Type B pancreatic cell (in vitro differentiated cells): Measurements from ENCODE around the gene MRPL42. TPM values are rescaled to one million over a fixed set of nuclear protein-coding genes. Genes with fewer than 3 reads are reported as not detected.
A peak's percentile ranks its signal among the peaks of the same experiment; 100 is the strongest.

Experiments
- DNase-seq: peaks from one replicate; pipeline ENCODE4 v3.0.0; 2021; ENCODE audit warnings: mixed read lengths; ENCODE audit not compliant: unreplicated experiment; ENCODE audit errors: extremely low spot score
- H3K27ac Mint-ChIP-seq: 2 replicates; pipeline ENCODE4 v1.8.0; 2021; ENCODE audit warnings: mild to moderate bottlenecking, mixed read lengths
- H3K27me3 Mint-ChIP-seq: 2 replicates; pipeline ENCODE4 v1.8.0; 2021; ENCODE audit warnings: mixed read lengths
- H3K36me3 Mint-ChIP-seq: 2 replicates; pipeline ENCODE4 v1.8.0; 2021; ENCODE audit warnings: mixed read lengths
- H3K4me1 Mint-ChIP-seq: one replicate; pipeline ENCODE4 v1.8.0; 2021; ENCODE audit warnings: mixed read lengths; ENCODE audit not compliant: unreplicated experiment
- H3K4me3 Mint-ChIP-seq: 2 replicates; pipeline ENCODE4 v1.8.0; 2021; ENCODE audit warnings: mild to moderate bottlenecking, mixed read lengths
- H3K9me3 Mint-ChIP-seq: 2 replicates; pipeline ENCODE4 v1.8.0; 2021; ENCODE audit warnings: mixed read lengths
- total RNA-seq: library from RNA; stranded (reverse); gene quantifications from 2 replicates; pipeline ENCODE4 v1.2.1, GENCODE V29; 2021; ENCODE audit warnings: low replicate concordance
- TF ChIP-seq, protein P1 (sequence below): fragments of 200-600 bp; sonication (generic); conservative IDR thresholded peaks from 2 replicates; pipeline ENCODE4 v1.5.0; 2021; ENCODE audit warnings: antibody characterized with exemption, mild to moderate bottlenecking

Gene MRPL42
- total RNA-seq, 1 donor from 2014 or later, result 84.7 TPM

DNA sequence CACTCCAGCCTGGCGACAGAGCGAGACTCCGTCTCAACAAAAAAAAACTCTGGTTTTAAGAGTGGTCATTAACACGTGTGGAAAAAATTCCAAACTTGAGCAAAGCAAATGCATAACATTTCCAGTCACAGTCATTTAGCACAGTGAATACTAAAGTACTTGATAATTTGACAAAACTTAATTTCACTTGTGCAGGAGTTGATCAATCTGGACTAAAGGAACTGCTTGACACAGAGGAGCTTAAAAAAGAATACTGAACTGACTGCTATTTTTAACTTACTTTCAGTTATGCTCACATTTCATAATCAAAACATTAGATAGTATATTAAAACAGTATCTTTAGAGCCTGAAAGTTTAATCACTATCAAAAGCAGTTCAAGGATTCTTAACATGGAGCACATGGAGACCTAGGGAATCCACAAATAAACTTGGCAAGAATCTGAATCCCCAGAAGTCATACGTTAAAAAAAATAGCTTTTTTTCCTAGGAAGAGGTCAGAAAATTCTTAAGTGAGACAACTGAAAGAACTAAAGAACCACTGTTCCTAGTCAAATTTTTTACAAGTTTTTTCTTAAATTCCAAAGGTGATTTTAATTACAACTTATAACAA lies 33.0 kb upstream of the MRPL42 start:
- peaks cover 6% of the 10 kb centered on the region for H3K36me3 Mint-ChIP-seq
- TF ChIP-seq, protein P1, sequence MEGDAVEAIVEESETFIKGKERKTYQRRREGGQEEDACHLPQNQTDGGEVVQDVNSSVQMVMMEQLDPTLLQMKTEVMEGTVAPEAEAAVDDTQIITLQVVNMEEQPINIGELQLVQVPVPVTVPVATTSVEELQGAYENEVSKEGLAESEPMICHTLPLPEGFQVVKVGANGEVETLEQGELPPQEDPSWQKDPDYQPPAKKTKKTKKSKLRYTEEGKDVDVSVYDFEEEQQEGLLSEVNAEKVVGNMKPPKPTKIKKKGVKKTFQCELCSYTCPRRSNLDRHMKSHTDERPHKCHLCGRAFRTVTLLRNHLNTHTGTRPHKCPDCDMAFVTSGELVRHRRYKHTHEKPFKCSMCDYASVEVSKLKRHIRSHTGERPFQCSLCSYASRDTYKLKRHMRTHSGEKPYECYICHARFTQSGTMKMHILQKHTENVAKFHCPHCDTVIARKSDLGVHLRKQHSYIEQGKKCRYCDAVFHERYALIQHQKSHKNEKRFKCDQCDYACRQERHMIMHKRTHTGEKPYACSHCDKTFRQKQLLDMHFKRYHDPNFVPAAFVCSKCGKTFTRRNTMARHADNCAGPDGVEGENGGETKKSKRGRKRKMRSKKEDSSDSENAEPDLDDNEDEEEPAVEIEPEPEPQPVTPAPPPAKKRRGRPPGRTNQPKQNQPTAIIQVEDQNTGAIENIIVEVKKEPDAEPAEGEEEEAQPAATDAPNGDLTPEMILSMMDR, result no peak
- H3K4me3 Mint-ChIP-seq, result no peak overlapping the region
- H3K27me3 Mint-ChIP-seq, result no peaks in the 10 kb centered on the region
- no peak overlapping the region for H3K27ac Mint-ChIP-seq
- peaks cover 38% of the 10 kb centered on the region for H3K4me1 Mint-ChIP-seq
- no peaks in the 10 kb centered on the region for H3K9me3 Mint-ChIP-seq
- no peak for DNase-seq

- H3K36me3 Mint-ChIP-seq, result no peaks in the 10 kb centered on the region
- H3K4me1 Mint-ChIP-seq, result peaks cover 42% of the 10 kb centered on the region
- no peak for DNase-seq
- peak overlapping the region; percentile 84 for H3K4me3 Mint-ChIP-seq
- no peaks in the 10 kb centered on the region for H3K9me3 Mint-ChIP-seq
- TF ChIP-seq, protein P1, result no peak
- no peaks in the 10 kb centered on the region for H3K27me3 Mint-ChIP-seq
- H3K27ac Mint-ChIP-seq, result peak overlapping the region; percentile 5
These were observed 28.9 kb upstream of the MRPL42 start for GRCh38 chr12:93438266-93439050.

GRCh38 chr12:93440043-93440835 lies 27.1 kb upstream of the MRPL42 start:
- Mint-ChIP-seq H3K9me3 (no peaks in the 10 kb centered on the region), H3K36me3 (no peaks in the 10 kb centered on the region), H3K27ac (peak overlapping the region; percentile 91), H3K4me1 (peaks cover 40% of the 10 kb centered on the region), H3K27me3 (no peaks in the 10 kb centered on the region), H3K4me3 (peak overlapping the region; percentile 92)
- TF ChIP-seq, protein P1, result no peak
- DNase-seq, result no peak

- DNase-seq, result peak; percentile 67
- H3K36me3 Mint-ChIP-seq, result no peaks in the 10 kb centered on the region
- H3K4me1 Mint-ChIP-seq, result peaks cover 40% of the 10 kb centered on the region
- peak overlapping the region; percentile 92 for H3K4me3 Mint-ChIP-seq
- no peaks in the 10 kb centered on the region for H3K9me3 Mint-ChIP-seq
- H3K27me3 Mint-ChIP-seq, result no peaks in the 10 kb centered on the region
- TF ChIP-seq, protein P1, result no peak
- H3K27ac Mint-ChIP-seq, result peak overlapping the region; percentile 91
These were observed 26.2 kb upstream of the MRPL42 start for GRCh38 chr12:93441081-93441616.

DNA sequence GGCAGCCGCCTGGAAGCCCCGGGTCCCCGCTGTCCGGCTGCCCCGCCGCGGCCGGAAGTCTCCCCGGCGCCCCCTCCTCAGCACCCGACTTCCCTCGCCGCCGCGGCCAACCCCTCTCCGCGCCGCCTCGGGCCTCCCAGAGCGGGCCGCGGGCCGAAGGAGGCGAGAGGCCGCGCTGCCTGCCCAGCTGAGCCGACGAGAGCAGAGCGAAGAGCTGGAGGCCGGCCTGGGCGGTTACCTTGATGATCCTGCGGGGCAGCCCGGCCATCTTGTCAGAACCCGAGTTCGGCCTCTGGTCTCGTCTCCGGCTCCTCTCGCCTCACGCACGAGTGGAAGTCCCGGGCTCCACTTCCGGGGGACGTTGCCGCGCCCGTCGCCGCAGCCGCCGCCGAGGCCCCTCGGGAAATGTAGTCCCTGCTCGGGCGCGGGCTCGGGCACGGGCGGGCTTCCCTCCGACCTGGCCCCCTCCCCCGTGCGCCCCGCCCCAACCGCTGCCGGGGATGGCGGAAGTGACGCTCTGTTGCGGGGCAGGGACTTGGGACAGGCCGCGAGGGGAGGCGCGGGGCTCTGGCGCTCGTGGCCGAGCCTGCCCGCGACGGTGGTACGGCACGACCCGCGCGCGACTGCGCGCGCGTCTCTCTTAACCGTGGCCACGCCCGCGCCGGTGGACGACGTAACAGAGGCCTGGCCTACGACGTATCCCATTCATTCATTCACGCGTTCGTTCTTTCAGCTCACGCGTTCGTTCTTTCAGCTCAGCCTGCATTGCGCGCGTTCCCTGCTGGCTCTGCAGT lies 25.5 kb upstream of the MRPL42 start, which contains the start of gene UBE2N:
Gene UBE2N, minus strand, starts transcription at position 331 of the 794 bp plus-strand sequence. Its CDS starts 63 bp downstream, at position 268.
- no peaks in the 10 kb centered on the region for H3K9me3 Mint-ChIP-seq
- peaks cover 37% of the 10 kb centered on the region for H3K4me1 Mint-ChIP-seq
- TF ChIP-seq, protein P1, result peak; percentile 23
- H3K27ac Mint-ChIP-seq, result peak within 1 kb of the TSS; percentile 99
- no peaks in the 10 kb centered on the region for H3K36me3 Mint-ChIP-seq
- H3K27me3 Mint-ChIP-seq, result no peaks in the 10 kb centered on the region
- H3K4me3 Mint-ChIP-seq, result peak within 1 kb of the TSS; percentile 95
- DNase-seq, result peak; percentile 99
